Adrenal gland (tissue), 12 donors: ENCODE results near the gene AHI1. TPM values are rescaled to one million over a fixed set of nuclear protein-coding genes. Genes with fewer than 3 reads are reported as not detected.

ENCODE experiments used
- DNase-seq, 7 donors: peaks; one replicate each; pipeline ENCODE4 v3.0.0-alpha.2; 2019 to 2020
- H3K27ac ChIP-seq, 5 donors: fragments of 200-600 bp; sonication (generic) in 4 of 5; 1 replicate in 3 of 5; 2 replicates in 2 of 5; pipeline versions ENCODE4 v1.5.1 to v1.8.0; 2016 to 2020; ENCODE audit warnings: mild to moderate bottlenecking in 1 of 5
- H3K27me3 ChIP-seq: fragments of 200-600 bp; 2 replicates; pipeline ENCODE4 v1.8.0; 2021
- H3K36me3 ChIP-seq, 2 donors: fragments of 200-600 bp; replicated peaks in 1 of 2; 1 replicate in 1 of 2; 2 replicates in 1 of 2; pipeline versions ENCODE4 v1.5.1 to v1.8.0; 2018 to 2022
- H3K4me1 ChIP-seq, 2 donors: fragments of 200-600 bp; replicated peaks in 1 of 2; 1 replicate in 1 of 2; 2 replicates in 1 of 2; pipeline versions ENCODE4 v1.5.1 to v1.8.0; 2018 to 2021
- H3K4me3 ChIP-seq, 4 donors: fragments of 200-600 bp; sonication (generic) in 3 of 4; one replicate each; pipeline ENCODE4 v1.5.1; 2016 to 2018
- H3K9me3 ChIP-seq, 3 donors: fragments of 200-600 bp; sonication (generic) in 1 of 3; replicated peaks in 1 of 3; 1 replicate in 2 of 3; 2 replicates in 1 of 3; pipeline versions ENCODE4 v1.5.1 to v1.8.0; 2016 to 2021
- POLR2A ChIP-seq, 2 donors: fragments of 450-650 bp; IDR thresholded peaks; one replicate each; pipeline ENCODE4 v1.6.1; 2017; ENCODE audit warnings: antibody characterized with exemption in 2 of 2, mild to moderate bottlenecking in 2 of 2, moderate library complexity in 1 of 2
- WGBS, 4 donors: extraction: QIAGEN DNeasy Blood & Tissue Kit in 2 of 4; methylation state at CpG; one replicate each; pipeline versions ENCODE4 v1.1.5 to v1.1.7; 2013 to 2017; 5-methylcytosine and 5-hydroxymethylcytosine counted together
- intact Hi-C, 2 donors: fragments of 100-400 bp; cut with DNase I; formaldehyde crosslinking; loops; one replicate each; pipeline versions ENCODE4 v1.14.1 to v1.15.0; 2022 to 2023
- polyA plus RNA-seq, 3 donors: library from polyadenylated mRNA; stranded (reverse); fragments of 200-250 nt in 2 of 3; fragments of 350-450 nt in 1 of 3; fragmentation: Illumina TruSeq in 1 of 3; extraction: RNeasy Lipid Tissue Mini Kit (QIAGEN cat#74804) in 1 of 3; gene quantifications; one replicate each; pipeline ENCODE4 v1.2.3, GENCODE V29; 2013 to 2014
- total RNA-seq, 9 donors: library from RNA; depleted of rRNA in 4 of 9; stranded (reverse); fragments of >200 nt in 4 of 9; fragments of 120-200 nt in 1 of 9; fragmentation: NEBNext Ultra II Directional in 1 of 9; extraction: Animal tissue kit (Norgen Biotek cat#: 25700) in 1 of 9; gene quantifications; one replicate each; pipeline versions ENCODE4 v1.1.0 to v1.2.4, GENCODE V29; 2013 to 2023
- TF ChIP-seq, protein P1 (sequence below), 6 experiments: fragments of 450-650 bp in 4 of 6; fragments of 200-600 bp in 2 of 6; sonication (generic) in 1 of 6; IDR thresholded peaks; 1 replicate in 5 of 6; 2 replicates in 1 of 6; pipeline versions ENCODE4 v1.5.1 to v1.8.0; 2016 to 2021; ENCODE audit warnings: antibody characterized with exemption in 6 of 6, mild to moderate bottlenecking in 2 of 6, moderate library complexity in 1 of 6
- donor health status: healthy with polysubstance abuse.
- donor health status: Bipolar disorder and iron deficiency.
- donor health status: DM: yes; HTN: yes; CAD: no.
- donor health status: DM: no; HTN: no; CAD: no.
- donor health status: DM: no; HTN: no; CAD: no.
- donor health status: DM: yes; HTN: yes; CAD: no.

AHI1 gene
- total and polyA plus RNA-seq, 12 donors: 9.2 to 68.7 (median 35.4) TPM

DNA sequence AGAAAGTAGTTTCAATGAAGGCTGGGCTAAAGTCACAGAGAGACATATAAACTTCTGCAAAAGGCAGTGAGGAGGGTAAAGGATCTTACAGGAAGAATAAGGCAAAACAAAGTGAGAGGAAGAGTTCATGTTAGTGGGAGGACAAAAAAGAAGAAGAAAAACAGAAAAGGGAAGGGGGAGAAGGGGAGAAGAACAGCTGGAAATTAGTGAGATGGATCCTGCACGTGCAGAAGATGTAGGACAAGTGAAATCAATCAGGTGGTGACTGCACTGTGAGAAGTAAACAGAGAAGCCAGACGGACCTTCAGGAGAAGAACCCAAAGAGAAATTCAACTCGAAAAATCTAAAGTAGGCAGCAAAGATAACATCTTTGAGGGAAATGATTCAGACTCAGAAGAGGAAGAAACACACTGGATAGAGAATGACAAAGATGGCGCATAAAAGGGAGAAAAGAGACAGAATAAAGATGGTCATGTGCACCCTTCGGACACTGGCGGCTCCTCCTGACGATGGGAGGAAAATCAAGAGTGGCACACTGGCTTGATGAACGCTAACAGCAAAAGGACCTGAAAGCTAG lies 210.5 kb downstream of the AHI1 start:
- Histone ChIP-seq H3K27me3 (no peaks in the 10 kb centered on the region), H3K36me3 (no peaks in the 10 kb centered on the region), H3K4me3 (no peak overlapping the region), H3K9me3 (no peaks in the 10 kb centered on the region), H3K27ac (no peak overlapping the region), H3K4me1 (peaks cover 4 to 8% of the 10 kb centered on the region in 2 donors)
- TF ChIP-seq, protein P1, sequence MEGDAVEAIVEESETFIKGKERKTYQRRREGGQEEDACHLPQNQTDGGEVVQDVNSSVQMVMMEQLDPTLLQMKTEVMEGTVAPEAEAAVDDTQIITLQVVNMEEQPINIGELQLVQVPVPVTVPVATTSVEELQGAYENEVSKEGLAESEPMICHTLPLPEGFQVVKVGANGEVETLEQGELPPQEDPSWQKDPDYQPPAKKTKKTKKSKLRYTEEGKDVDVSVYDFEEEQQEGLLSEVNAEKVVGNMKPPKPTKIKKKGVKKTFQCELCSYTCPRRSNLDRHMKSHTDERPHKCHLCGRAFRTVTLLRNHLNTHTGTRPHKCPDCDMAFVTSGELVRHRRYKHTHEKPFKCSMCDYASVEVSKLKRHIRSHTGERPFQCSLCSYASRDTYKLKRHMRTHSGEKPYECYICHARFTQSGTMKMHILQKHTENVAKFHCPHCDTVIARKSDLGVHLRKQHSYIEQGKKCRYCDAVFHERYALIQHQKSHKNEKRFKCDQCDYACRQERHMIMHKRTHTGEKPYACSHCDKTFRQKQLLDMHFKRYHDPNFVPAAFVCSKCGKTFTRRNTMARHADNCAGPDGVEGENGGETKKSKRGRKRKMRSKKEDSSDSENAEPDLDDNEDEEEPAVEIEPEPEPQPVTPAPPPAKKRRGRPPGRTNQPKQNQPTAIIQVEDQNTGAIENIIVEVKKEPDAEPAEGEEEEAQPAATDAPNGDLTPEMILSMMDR (IDR thresholded peaks at IDR 0.05): no peak
- no peak for TF ChIP-seq POLR2A (IDR thresholded peaks at IDR 0.05)
- intact Hi-C loops: no loop called here
- DNase-seq: no peak
- WGBS, 4 donors: 73 to 82% (median 79%) methylated on average over 8 of the region's 8 CpGs

DNA sequence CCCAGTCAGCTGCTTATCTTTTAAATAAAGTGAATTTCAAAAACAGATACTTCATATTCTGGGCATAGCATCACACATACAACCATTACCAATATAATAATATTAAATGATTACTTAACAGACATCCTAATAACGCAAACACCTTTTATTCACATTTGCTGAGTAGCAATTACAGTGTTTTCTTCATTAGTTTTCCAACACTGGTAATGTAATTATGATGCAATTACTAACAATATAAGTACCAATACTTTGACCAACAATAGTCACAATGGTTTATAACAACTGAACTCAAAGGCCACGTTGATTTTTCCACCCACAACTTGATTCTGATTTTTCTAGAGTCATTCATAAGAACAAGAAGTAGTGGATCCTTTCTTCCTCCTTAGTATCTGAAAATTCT lies 212.4 kb downstream of the AHI1 start:
- Histone ChIP-seq H3K27me3 (no peaks in the 10 kb centered on the region), H3K9me3 (no peaks in the 10 kb centered on the region), H3K4me3 (no peak overlapping the region), H3K27ac (no peak overlapping the region), H3K4me1 (no peaks in the 10 kb centered on the region), H3K36me3 (no peaks in the 10 kb centered on the region)
- intact Hi-C loops: no loop called here
- TF ChIP-seq, protein P1 (IDR thresholded peaks at IDR 0.05): no peak
- no peak for TF ChIP-seq POLR2A (IDR thresholded peaks at IDR 0.05)
- 84 to 92% (median 89%) methylated on average over 2 of the region's 2 CpGs for WGBS, 4 donors
- no peak for DNase-seq

DNA sequence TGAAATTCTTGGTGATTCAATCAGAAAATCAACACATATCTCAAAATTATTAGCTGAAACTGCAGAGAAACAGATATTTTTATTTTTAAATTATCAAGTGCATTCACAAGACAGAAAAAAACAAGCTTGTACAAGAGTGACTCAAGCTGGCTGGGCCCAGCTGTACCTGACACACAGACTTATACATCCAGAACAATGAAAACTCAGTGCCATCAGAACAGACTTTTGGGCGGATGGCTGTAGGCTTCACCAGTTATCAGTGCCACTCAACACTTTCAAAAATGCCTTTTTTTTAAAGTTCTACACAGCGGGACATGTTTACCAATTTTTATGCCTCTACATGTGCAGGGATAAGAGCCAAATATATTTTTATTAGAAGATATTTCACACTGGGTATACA lies 213.6 kb downstream of the AHI1 start:
- H3K36me3 ChIP-seq: no peaks in the 10 kb centered on the region
- TF ChIP-seq, protein P1 (IDR thresholded peaks at IDR 0.05): no peak
- no peak for TF ChIP-seq POLR2A (IDR thresholded peaks at IDR 0.05)
- intact Hi-C loops: no loop called here
- no peaks in the 10 kb centered on the region for H3K9me3 ChIP-seq
- no peaks in the 10 kb centered on the region for H3K27me3 ChIP-seq
- H3K4me3 ChIP-seq: no peak overlapping the region
- DNase-seq: no peak
- no peaks in the 10 kb centered on the region for H3K4me1 ChIP-seq
- 87 to 98% (median 96%) methylated on average over 2 of the region's 2 CpGs for WGBS, 4 donors
- H3K27ac ChIP-seq: no peak overlapping the region

DNA sequence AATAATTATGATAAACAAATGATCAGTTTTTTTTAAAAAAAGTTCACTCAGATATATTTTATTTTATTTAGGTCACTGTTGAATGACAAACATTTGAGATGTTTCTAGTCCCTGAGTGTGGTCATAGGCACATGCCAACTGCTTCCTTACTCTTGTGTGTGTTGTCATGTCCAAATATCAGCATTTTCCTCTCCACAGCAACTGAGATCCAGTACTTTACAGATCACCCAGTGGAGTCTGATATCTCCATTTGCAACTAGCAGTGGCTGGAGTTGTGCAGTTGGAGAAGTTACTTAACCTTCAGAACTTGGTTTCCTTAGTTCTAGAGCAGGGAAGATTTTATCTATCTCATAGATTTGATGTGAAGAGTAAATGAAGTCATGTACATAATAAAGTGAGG lies 215.1 kb downstream of the AHI1 start:
- no peaks in the 10 kb centered on the region for H3K36me3 ChIP-seq
- H3K4me3 ChIP-seq: no peak overlapping the region
- H3K27me3 ChIP-seq: no peaks in the 10 kb centered on the region
- no peaks in the 10 kb centered on the region for H3K9me3 ChIP-seq
- no peak for DNase-seq
- H3K27ac ChIP-seq: no peak overlapping the region
- intact Hi-C loops: no loop called here
- no peaks in the 10 kb centered on the region for H3K4me1 ChIP-seq
- TF ChIP-seq POLR2A (IDR thresholded peaks at IDR 0.05): no peak
- TF ChIP-seq, protein P1 (IDR thresholded peaks at IDR 0.05): no peak
